WTC11 (cell line): Measurements from ENCODE around the gene SLC36A4.

Source experiments
- GRHL2 ChIP-seq: fragments of 250-450 bp; sonication (Bioruptor Pico); IDR thresholded peaks from 2 replicates; pipeline ENCODE4 v1.8.0; 2022; ENCODE audit warnings: mild to moderate bottlenecking, moderate library complexity; ENCODE audit not compliant: insufficient replicate concordance, severe bottlenecking
- MLX ChIP-seq: sonication (generic); formaldehyde crosslinking; IDR thresholded peaks from 2 replicates; pipeline ENCODE4 v1.8.1; 2023; ENCODE audit warnings: mild to moderate bottlenecking, missing genetic modification reagents, moderate library complexity
- NR1H2 ChIP-seq: sonication (generic); formaldehyde crosslinking; IDR thresholded peaks from 2 replicates; pipeline ENCODE4 v1.9.0; 2021; ENCODE audit warnings: mild to moderate bottlenecking, moderate library complexity, missing genetic modification reagents
- SMAD3 ChIP-seq: sonication (generic); formaldehyde crosslinking; IDR thresholded peaks from 2 replicates; pipeline ENCODE4 v1.8.0; 2022; ENCODE audit warnings: missing genetic modification reagents, mild to moderate bottlenecking, borderline replicate concordance
- ZNF232 ChIP-seq: sonication (generic); formaldehyde crosslinking; IDR thresholded peaks from 2 replicates; pipeline ENCODE4 v1.8.0; 2022; ENCODE audit warnings: mild to moderate bottlenecking, missing genetic modification reagents
- TF ChIP-seq, protein P1 (sequence below): fragments of 200-600 bp; IDR thresholded peaks from 2 replicates; pipeline ENCODE4 v1.8.0; 2022; ENCODE audit warnings: antibody characterized with exemption

DNA sequence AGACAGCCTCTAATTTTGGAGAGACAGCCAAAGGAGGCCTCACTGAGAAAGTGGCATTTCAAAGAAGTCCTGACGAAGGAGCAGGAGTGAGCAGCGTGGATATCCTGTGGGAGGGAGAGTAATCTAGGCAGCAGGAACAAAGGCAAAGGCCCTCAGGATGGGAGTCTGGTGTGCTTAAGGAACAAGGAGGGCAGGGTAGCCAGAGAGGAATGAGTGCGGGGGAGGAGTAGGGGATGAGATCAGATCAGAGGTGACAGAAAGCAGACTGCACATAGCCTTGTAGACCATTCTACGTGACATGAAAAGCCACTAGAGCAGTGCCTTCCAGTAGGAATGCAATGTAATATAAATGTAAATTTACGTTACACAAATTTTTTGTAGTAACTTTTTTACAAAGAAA lies 5.6 kb downstream of the SLC36A4 start:
- TF ChIP-seq ZNF232 (CRISPR knock-in tag) (no peak), NR1H2 (CRISPR knock-in tag) (no peak), GRHL2 (CRISPR knock-in tag) (no peak), MLX (CRISPR knock-in tag) (no peak), SMAD3 (no peak)
- TF ChIP-seq, protein P1, sequence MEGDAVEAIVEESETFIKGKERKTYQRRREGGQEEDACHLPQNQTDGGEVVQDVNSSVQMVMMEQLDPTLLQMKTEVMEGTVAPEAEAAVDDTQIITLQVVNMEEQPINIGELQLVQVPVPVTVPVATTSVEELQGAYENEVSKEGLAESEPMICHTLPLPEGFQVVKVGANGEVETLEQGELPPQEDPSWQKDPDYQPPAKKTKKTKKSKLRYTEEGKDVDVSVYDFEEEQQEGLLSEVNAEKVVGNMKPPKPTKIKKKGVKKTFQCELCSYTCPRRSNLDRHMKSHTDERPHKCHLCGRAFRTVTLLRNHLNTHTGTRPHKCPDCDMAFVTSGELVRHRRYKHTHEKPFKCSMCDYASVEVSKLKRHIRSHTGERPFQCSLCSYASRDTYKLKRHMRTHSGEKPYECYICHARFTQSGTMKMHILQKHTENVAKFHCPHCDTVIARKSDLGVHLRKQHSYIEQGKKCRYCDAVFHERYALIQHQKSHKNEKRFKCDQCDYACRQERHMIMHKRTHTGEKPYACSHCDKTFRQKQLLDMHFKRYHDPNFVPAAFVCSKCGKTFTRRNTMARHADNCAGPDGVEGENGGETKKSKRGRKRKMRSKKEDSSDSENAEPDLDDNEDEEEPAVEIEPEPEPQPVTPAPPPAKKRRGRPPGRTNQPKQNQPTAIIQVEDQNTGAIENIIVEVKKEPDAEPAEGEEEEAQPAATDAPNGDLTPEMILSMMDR, result no peak
